ENCODE measurements around the gene OPTN. TPM values are rescaled to one million over a fixed set of nuclear protein-coding genes. Genes with fewer than 3 reads are reported as not detected.

OPTN gene
- total and polyA plus RNA-seq, 5 donors = 74.1 to 121 (median 106) TPM

GRCh38 chr10:13103554-13103953, 3.6 kb downstream of the OPTN start:
- DNase-seq (no peak), ATAC-seq (no peak)
- Histone ChIP-seq H3K9me3 (ENCODE audit: control insufficient read depth, low read length) (no peaks in the 10 kb centered on the region), H3K4me1 (ENCODE audit: control insufficient read depth, insufficient read depth, low read length) (peaks cover 7% of the 10 kb centered on the region), H3K27ac (ENCODE audit: low read length) (no peak overlapping the region), H3K4me3 (ENCODE audit: low read length) (no peak overlapping the region), H3K27me3 (ENCODE audit: control insufficient read depth, insufficient read depth) (no peaks in the 10 kb centered on the region)
- WGBS = 91% methylated on average over 2 of the region's 2 CpGs
- intact Hi-C loops (cut with DNase I) = no loop called here

DNA sequence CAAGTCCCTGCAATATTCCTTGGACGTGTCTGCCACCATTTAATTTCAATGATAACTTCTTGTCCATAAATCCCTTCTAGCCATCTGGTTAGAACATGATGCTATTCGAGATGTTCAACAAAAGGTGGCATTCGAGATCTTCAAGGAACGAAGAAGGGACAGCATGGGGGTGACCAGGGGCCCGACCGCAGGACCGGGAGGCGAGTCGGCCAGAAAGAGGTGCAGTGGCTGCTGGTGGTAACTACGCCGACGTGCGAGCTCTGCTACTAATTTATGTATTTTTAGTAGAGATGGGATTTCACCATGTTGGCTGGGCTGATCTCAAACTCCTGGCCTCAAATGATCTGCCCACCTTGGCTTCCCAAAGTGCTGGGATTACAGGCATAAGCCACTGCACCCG, 4.7 kb downstream of the OPTN start:
- Histone ChIP-seq H3K4me3 (ENCODE audit: low read length) (no peak overlapping the region), H3K27ac (ENCODE audit: low read length) (no peak overlapping the region), H3K4me1 (ENCODE audit: control insufficient read depth, insufficient read depth, low read length) (peaks cover 5% of the 10 kb centered on the region), H3K9me3 (ENCODE audit: control insufficient read depth, low read length) (no peaks in the 10 kb centered on the region), H3K27me3 (ENCODE audit: control insufficient read depth, insufficient read depth) (no peaks in the 10 kb centered on the region)
- DNase-seq (no peak), ATAC-seq (no peak)
- WGBS = 98% methylated on average over 14 of the region's 14 CpGs
- intact Hi-C loops (cut with DNase I) = no loop called here

DNA sequence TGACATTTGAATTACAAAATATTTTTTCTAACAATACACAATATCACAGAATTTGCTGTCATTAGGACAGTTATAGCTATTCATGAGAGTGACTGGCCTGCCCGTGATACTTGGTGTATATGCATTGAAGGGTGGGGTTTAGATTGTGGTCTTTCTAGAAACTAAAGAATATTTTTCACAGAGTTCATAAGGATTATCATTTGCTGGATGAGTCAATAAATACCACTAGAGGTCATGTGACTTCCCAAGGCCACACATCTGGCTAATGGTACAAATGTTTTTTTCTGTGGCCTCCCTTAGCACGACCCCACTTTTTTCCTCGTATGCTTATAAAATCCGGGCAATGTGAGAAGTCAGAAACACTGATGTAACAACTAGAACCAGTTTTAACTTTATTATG, 5.2 kb downstream of the OPTN start:
- 65% methylated on average over 4 of the region's 4 CpGs for WGBS

GRCh38 chr10:13106387-13107045, 6.6 kb downstream of the OPTN start:
- Histone ChIP-seq H3K4me3 (ENCODE audit: low read length) (no peak overlapping the region), H3K27me3 (ENCODE audit: control insufficient read depth, insufficient read depth) (no peaks in the 10 kb centered on the region), H3K4me1 (ENCODE audit: control insufficient read depth, insufficient read depth, low read length) (peaks cover 6% of the 10 kb centered on the region), H3K27ac (ENCODE audit: low read length) (no peak overlapping the region), H3K9me3 (ENCODE audit: control insufficient read depth, low read length) (no peaks in the 10 kb centered on the region)
- ATAC-seq = no peak
- no peak for DNase-seq
- WGBS = 94% methylated on average over 5 of the region's 5 CpGs
- intact Hi-C loops (cut with DNase I) = no loop called here

More for the DNA sequence above, 5.2 kb downstream of the OPTN start:
- Histone ChIP-seq H3K4me3 (ENCODE audit: low read length) (no peak overlapping the region), H3K4me1 (ENCODE audit: control insufficient read depth, insufficient read depth, low read length) (peaks cover 6% of the 10 kb centered on the region), H3K27ac (ENCODE audit: low read length) (no peak overlapping the region), H3K27me3 (ENCODE audit: control insufficient read depth, insufficient read depth) (no peaks in the 10 kb centered on the region), H3K9me3 (ENCODE audit: control insufficient read depth, low read length) (no peaks in the 10 kb centered on the region)
- DNase-seq = no peak
- no peak for ATAC-seq
- intact Hi-C loops (cut with DNase I) = no loop called here

GRCh38 chr10:13110908-13111307, 10.9 kb downstream of the OPTN start:
- whole genome bisulfite sequencing = 78% methylated on average over 3 of the region's 3 CpGs
- intact Hi-C loops (cut with DNase I) = no loop called here

GRCh38 chr10:13113544-13113943, 13.6 kb downstream of the OPTN start:
- peak; percentile 8 to 20 for ATAC-seq

More at GRCh38 chr10:13110908-13111307, 10.9 kb downstream of the OPTN start:
- peak in 1 of 2 donors; percentile 30 for ATAC-seq
- H3K4me3 ChIP-seq (ENCODE audit: low read length) = no peak overlapping the region
- H3K27me3 ChIP-seq (ENCODE audit: control insufficient read depth, insufficient read depth) = no peaks in the 10 kb centered on the region
- no peak overlapping the region for H3K27ac ChIP-seq (ENCODE audit: low read length)
- H3K4me1 ChIP-seq (ENCODE audit: control insufficient read depth, insufficient read depth, low read length) = peaks cover 4% of the 10 kb centered on the region
- no peaks in the 10 kb centered on the region for H3K9me3 ChIP-seq (ENCODE audit: control insufficient read depth, low read length)
- DNase-seq = no peak

GRCh38 chr10:13115832-13116803, 16.2 kb downstream of the OPTN start:
- intact Hi-C loops (cut with DNase I) = no loop called here
- peak in 1 of 3 donors; percentile 19 for DNase-seq
- 45% methylated on average over 12 of the region's 12 CpGs for WGBS
- Histone ChIP-seq H3K4me3 (ENCODE audit: low read length) (no peak overlapping the region), H3K27me3 (ENCODE audit: control insufficient read depth, insufficient read depth) (no peaks in the 10 kb centered on the region), H3K9me3 (ENCODE audit: control insufficient read depth, low read length) (no peaks in the 10 kb centered on the region), H3K27ac (ENCODE audit: low read length) (peak overlapping the region; percentile 81), H3K4me1 (ENCODE audit: control insufficient read depth, insufficient read depth, low read length) (no peaks in the 10 kb centered on the region)
- peak; percentile 61 to 64 for ATAC-seq

More at GRCh38 chr10:13113544-13113943, 13.6 kb downstream of the OPTN start:
- no peak for DNase-seq
- Histone ChIP-seq H3K4me1 (ENCODE audit: control insufficient read depth, insufficient read depth, low read length) (peaks cover 1% of the 10 kb centered on the region), H3K4me3 (ENCODE audit: low read length) (no peak overlapping the region), H3K27me3 (ENCODE audit: control insufficient read depth, insufficient read depth) (no peaks in the 10 kb centered on the region), H3K9me3 (ENCODE audit: control insufficient read depth, low read length) (no peaks in the 10 kb centered on the region), H3K27ac (ENCODE audit: low read length) (no peak overlapping the region)
- WGBS = 83% methylated on average over 6 of the region's 6 CpGs
- intact Hi-C loops (cut with DNase I) = no loop called here

DNA sequence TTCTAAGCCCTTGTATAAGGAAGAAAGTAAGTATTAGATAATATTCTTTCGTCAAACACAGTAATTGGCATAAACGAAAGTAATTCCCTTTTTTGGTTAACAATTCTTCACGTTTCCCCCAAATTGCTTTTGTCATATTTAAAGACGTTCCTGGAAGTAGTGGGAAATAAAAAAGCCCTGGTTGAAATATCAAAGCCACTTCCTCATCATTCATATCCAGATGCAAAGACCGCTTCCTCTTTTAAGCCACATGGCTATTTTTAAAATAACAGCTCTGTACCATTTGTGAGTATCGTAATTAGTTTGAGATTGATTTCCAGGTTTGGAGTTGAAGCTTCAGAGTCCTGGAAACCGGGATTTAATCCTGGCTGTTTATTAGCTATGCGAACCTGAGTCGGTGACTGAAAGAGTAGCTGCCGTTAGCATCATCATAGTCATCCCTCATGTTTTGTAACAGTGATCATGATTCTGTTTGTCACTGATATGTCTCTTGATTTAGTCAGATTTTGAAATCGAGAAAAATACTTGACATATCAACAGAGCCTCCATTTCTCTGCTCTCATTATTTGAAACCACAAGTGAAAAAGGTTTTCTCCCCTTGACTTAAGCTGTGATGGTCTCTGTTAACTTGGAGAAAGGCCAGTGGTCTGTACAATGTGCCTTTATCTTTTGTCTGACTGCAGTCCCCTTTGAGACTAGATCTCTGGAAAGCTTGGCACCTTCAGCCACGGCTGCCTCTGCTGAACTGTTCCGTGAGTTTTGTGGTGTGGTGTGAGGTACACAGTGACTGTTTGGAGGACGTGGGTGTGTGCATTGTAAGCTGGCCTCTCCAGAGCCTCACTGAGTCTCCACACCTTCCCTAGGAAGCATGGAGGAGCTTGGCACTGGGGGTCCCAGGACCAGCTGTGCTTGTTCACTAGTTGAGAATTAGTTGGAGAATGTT, 18.1 kb downstream of the OPTN start:
- ATAC-seq (peak; percentile 44 to 48), DNase-seq (peak in 1 of 3 donors; percentile 45)
- no peak overlapping the region for H3K4me3 ChIP-seq (ENCODE audit: low read length)
- intact Hi-C loops (cut with DNase I) = no loop called here
- H3K27ac ChIP-seq (ENCODE audit: low read length) = peak overlapping the region; percentile 3
- H3K4me1 ChIP-seq (ENCODE audit: control insufficient read depth, insufficient read depth, low read length) = no peaks in the 10 kb centered on the region
- no peaks in the 10 kb centered on the region for H3K27me3 ChIP-seq (ENCODE audit: control insufficient read depth, insufficient read depth)
- H3K9me3 ChIP-seq (ENCODE audit: control insufficient read depth, low read length) = no peaks in the 10 kb centered on the region
- 55% methylated on average over 14 of the region's 14 CpGs for WGBS

DNA sequence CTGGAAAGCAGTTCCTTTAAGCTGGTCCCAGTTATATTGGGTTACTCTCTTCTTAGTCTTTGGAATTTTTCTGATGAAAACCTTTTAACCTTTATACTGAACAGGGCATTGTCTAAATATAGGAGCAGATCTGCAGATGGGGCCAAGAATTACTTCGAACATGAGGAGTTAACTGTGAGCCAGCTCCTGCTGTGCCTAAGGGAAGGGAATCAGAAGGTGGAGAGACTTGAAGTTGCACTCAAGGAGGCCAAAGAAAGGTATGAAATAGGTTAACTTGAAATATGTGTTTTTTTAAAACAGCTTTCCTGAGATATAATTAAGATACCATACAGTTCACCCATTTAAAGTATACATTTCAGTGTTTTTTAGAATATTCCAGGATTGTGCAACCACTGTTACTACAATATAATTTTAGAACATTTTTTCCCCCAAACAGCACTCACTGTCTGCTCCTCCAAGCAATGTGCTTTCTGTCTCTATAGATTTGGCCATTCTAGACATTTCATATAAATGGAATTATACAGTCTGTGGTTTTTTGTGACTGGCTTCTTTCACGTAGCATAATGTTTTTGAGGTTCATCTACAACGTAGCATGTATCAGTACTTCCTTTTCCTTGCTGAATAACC, 18.9 kb downstream of the OPTN start:
- H3K27ac ChIP-seq (ENCODE audit: low read length) = peak overlapping the region; percentile 3
- ATAC-seq (no peak), DNase-seq (no peak)
- H3K9me3 ChIP-seq (ENCODE audit: control insufficient read depth, low read length) = no peaks in the 10 kb centered on the region
- no peaks in the 10 kb centered on the region for H3K27me3 ChIP-seq (ENCODE audit: control insufficient read depth, insufficient read depth)
- intact Hi-C loops (cut with DNase I) = no loop called here
- WGBS = 77% methylated on average over 3 of the region's 3 CpGs
- H3K4me1 ChIP-seq (ENCODE audit: control insufficient read depth, insufficient read depth, low read length) = no peaks in the 10 kb centered on the region
- no peak overlapping the region for H3K4me3 ChIP-seq (ENCODE audit: low read length)

DNA sequence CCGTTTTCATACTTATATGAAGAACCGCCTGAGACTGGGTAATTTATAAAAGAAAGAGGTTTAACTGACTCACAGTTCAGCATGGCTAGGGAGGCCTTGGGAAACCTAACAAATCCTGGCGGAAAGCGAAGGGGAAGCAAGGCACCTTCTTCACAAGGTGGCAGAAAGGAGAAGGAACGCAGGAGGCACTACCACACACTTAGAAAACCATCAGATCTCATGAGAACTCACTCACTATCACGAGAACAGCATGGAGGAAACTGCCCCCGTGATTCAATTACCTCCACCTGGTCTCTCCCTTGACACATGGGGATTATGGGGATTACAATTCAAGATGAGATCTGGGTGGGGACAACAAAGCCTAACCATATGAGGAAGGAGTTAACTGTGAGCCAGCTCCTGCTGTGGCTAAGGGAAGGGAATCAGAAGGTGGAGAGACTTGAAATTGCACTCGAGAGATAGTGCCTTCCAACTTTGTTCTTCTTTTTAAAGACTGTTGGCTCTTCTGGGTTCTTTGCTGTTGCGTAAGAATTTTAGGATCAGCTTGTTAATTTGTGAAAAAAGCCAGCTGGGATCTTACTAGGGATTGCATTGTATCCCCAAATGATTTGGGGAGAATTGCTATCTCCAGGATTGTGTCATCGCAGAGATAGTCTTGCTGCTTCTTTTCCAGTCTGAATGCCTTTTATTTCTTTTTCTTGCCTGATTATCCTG, 21.0 kb downstream of the OPTN start:
- Histone ChIP-seq H3K27me3 (ENCODE audit: control insufficient read depth, insufficient read depth) (no peaks in the 10 kb centered on the region), H3K4me3 (ENCODE audit: low read length) (no peak overlapping the region), H3K4me1 (ENCODE audit: control insufficient read depth, insufficient read depth, low read length) (no peaks in the 10 kb centered on the region), H3K27ac (ENCODE audit: low read length) (no peak overlapping the region), H3K9me3 (ENCODE audit: control insufficient read depth, low read length) (no peaks in the 10 kb centered on the region)
- WGBS = 73% methylated on average over 10 of the region's 10 CpGs
- intact Hi-C loops (cut with DNase I) = no loop called here
- DNase-seq (no peak), ATAC-seq (peak; percentile 31 to 56)
